Activated CD8-positive, alpha-beta memory T cell treated with anti-CD3 and anti-CD28 coated beads for 48 hours (primary cell): ENCODE results near the gene ABAT.
"Not testable (repeated sequence)": the region's sequence is repeated elsewhere in the genome, so short reads cannot be mapped to it uniquely, and the experiment has no call there.

Experiments
- DNase-seq, 3 experiments: peaks; one replicate each; pipeline ENCODE4 v3.0.0-alpha.2; 2020; ENCODE audit warnings: low read depth in 2 of 3, low spot score in 2 of 3

Gene ABAT

DNA sequence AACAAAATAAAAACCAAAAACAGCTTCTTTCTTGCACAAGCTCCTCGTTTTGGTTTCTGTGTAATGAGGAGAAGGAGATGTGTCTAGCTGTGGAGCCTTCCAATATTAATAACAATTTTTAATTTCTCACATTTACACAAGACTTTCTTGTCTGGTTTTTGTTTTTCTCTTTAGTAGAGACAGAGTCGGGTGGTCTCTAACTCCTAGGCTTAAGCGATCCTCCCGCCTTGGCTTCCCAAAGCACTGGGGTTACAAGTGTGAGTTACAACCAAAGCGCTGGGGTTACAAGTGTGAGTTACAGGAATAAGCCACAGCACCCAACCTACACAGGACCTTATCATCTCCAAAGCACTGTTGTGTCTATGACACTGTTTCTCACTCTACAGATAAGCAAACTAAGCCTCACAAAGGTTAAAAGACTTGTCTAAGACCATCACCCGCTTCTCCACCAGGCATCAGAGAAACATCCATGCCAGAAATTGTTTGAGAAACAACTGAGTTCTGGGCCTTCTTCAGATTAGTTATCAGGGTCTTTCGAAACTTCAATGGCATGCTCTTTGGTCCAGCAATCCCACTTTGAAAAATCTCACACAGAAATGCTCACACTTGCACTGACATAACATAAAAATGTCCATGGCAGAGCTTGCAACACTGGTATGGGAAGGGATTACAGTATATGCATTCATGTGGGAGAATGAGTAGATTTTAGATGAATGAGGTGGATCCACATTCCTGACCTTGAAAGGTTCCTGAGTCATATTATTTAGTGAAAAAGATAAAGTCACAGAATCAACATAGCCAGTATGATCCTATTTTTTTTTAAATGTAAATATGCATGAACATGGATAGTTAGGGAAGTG is 3.9 kb downstream of the ABAT start:
- DNase-seq, result no peak

DNA sequence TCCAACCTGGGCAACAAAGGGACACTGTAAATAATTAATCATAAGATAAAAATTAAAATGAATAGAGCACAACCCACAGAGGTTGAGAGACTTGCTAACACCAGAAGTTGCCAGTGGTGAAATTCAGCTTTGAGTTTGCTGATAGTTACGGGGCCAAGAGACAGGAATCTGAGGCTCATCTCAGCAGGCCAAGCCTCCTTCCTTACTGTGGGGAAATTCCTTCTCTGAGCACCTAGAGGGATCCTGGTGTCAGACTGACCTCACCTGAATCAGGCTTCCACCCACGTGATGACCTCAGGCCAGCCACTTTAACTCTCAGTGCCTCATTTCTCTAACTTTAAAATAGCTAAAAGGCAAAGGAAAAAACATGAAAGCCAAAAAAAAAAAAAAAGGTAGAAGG is 4.7 kb downstream of the ABAT start:
- no peak for DNase-seq

DNA sequence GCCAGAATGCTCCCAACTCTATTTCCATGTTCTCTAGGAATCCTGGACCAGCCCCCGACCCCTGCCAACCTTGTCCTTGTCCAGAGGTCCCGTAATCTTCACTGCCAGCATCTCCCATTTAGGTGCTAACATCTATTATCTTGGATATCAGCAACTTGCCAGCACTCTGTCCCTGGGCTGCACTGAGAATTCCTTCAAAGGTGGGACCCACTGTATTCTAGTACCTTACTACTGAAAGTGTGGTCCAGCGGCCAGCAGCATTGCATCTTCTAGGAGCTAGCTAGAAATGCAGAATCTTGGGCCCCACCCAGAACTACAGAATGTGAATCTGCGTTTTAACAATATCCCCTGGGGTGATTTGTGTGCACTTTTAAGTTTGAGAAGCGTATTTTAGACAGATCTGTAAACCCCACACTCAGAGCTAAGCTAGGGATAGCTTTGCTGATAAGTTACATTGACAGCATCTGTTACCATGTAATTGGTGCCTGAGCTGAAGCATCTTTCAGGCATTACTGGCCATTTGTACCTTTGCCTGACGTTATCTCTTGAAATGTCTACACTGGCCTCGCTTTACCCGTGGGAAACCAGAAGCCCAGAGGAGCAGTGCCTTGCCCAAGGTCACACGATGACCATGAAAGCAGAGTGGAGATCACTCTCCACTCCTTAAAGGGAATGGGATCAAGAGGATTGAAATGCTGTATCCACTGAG is 8.3 kb downstream of the ABAT start:
- DNase-seq, result no peak

DNA sequence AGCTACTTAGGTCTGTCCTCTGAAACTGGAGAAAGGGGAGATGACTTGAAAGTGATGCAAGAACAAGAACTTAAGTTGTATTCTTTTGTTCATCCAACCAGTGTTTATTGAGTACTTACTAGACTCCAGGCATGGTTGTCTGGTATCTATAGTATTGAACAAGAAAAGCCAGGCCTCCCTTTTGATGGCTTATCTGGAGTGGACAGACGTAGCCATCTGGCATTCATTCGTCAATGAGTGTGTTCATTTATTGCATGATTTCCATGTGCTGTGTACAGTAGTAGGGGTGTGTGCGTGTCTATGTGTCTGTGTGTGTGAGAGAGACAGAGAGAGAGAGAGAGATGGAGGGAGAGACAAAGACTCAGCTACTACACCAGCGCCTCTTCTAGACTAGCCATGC is 9.2 kb downstream of the ABAT start:
- no peak for DNase-seq

DNA sequence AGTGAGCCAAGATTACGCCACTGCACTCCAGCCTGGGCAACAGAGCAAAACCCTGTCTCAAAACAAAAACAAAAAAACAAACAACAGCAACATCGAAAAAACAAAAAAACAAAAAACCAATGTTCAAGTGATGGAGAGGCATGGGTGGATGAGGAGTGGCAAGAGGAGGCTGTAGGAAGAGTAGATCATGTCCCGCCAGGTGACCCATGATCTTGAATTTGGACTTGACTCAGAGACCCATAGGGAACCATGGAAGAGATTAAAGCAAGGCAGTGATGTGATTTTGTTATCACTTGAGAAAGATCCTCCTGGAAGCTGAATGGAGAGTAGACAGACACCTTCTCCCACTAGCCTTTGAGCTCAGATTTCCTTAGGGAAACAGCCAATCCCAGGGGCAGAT is 11.2 kb downstream of the ABAT start:
- no peak for DNase-seq

DNA sequence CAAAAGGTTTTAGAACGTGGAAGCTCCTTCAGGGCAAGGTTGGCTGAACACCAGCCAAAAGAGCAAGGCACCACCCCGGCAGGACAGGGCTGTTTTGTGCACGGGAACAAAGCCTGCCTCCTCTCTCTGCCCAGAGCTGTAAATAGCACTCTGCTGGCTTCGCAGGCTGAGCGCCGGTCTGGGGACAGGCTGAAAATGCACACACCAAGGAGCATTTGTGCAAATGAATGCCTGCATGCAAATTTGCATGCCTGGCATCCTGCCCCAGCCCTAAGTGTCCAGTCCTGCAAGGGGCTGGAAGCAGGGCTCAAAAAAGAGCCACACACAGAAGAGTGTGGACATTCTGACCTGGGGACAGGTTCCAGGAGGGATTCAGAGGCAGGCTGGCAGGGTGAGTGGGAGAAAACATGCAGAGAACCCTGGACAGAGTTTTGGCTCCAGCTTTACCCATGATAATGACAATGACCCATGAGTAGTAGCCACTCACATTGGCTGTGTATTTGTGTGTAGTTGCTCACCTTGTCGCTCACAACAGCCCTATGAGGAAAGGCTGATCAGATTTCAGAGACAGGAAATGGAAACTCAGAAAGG is 11.7 kb downstream of the ABAT start:
- DNase-seq, result no peak

DNA sequence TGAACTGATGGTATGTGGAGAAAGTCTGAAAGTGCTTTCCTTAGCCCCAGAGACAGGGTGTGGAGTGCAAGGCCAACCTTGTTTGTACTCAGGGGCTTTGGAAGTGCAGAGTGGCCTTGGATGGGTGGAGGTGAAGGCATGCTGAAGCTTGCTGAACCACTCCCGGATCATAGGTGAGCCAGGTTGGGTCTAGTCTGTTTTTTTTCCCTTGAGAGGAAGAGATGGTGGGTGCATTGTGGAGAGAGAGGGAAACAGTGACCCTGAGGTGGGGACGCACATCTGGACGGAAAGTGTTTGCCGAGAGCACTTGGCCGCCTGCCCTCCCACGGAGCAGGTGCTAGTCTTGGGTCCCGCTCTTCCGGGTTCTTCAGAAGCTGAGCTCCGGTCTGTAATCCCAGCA is 12.5 kb downstream of the ABAT start:
- DNase-seq, result no peak

DNA sequence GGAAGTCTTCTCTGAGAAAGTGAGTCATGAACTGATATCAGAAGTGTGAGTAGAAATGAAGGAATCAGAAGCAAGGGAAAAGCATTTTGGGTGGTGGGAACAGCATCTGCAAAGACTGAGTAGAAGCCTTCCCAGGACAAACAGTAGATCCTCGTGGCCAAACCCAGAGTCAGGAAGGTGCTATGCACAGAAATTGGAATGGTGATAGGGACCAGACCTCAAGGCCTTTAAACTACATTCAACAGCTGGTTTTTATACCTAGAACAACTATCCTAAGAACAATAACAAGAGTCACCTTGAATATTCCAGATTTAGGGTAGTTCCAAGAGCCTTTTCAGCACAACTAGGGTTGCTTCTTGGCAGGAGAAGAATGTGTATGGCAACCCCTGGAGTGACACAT is 15.3 kb downstream of the ABAT start:
- no peak for DNase-seq

DNA sequence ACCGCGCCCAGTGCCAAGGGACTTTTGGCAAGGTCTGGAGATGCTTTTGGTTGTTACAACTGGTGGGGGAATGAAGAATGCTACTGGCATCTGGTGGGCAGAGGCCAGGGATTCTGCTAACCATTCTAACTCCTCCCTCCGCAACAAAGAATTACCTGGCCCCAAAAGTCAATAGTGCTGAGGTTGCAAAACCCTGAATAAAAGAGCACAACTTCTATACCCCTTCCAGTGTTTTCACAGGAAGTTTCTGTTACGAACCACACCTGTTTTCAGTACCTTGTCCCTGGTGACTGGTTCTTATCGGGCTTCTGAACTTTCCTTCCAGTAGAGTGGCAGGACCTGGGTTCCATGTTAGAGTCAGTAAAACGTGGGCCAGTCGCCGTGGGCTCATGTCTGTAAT is 17.3 kb downstream of the ABAT start:
- DNase-seq, result no peak

DNA sequence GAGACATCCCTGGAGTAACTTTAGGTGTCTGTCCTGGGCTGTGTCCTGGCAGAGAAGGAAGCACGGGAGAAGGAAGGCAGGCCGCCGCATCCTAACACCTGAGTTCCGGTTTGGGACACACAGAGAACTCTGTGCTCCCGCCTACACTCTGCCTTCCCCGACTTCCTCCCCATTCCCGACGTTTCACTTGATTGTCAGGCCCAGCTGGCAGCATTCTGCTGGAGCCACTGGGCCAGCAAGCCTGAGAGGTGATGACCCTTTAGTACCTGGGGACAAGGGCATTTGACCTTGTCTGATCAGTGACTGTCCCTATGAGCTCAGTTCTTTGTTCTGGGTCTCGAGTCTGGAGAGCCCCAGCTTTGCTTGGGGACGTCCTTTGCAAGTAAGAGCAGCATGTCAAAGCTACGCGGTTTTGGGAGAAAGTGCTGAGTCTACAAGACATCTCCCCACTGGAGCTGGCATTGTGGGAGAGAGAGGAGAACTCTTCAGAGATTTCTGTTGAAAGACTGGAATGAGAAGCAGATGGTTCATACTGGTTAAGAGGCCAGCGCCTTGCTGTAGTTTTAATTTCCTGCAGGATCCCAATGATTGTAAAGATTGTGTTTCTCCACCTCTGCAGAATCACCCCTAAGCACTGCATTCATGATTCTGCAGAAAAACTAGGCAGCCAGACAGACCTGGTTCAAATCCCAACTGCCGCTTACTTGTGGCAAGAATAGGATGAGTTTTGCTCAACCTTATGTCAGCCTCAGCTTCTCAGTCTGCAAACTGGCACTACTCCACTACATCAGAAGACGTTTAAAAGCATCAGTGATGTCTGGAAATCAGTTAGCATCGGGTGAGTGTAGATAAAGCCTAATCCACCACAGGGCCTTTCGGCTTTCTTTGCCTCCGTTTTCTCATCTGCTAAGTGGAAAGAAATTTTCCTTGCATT is 20.6 kb downstream of the ABAT start:
- no peak for DNase-seq

DNA sequence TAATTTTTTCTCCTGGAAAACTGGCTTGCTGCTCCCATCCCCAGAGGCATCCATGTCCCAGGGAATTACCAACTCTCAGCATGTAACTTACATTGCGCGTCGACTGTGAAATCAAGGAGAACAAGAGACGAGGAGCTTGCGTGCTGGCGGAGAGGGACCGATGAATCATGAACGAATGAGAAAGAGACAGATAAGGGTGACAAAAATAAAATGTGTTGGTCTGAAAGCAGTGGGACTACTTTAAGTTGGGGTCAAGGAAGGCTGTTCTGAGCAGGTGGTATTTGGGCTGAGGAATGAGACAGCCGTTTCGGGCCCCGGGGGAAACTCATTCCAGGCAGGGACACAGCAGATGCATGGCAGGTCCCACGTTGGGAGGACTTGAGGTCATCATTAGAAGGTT is 22.5 kb downstream of the ABAT start:
- DNase-seq, result no peak

DNA sequence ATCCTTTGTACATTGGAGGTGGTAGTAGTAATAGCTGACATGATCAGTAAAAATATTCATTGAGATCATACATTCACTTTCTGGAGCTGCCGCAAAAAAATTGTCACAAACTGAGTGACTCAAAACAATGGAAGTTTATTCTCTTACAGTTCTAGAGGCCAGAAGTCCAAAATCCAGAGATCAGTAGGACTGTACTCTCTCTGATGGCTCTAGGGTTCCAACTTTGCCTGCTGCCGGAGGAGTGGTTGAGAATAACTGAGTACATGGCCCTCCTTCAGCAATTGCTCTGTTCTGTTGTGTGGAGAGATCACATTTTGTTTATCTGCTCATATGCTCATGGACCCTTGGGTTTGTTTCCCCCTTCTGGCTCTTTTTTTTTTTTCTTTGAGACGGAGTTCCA is 23.5 kb downstream of the ABAT start:
- DNase-seq, result no peak

DNA sequence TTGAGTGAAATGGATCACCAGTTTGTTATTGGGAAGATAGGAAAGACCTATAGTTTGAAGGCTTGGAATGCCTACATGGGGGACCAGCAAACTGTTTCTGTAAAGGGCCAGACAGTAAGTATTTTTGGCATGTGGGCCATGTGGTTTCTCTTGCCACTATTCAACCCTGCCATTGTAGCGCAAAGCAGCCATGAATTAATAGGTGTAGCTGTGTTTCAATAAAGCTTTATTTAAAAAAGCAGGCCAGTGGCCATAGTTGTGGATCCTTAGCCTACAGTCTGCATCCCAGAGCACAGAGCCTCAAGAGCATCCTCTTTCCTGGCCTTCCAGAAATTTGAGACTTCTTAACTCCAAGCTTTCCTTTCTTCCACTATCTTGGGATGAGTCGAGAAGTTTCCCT is 29.3 kb downstream of the ABAT start:
- no peak for DNase-seq

DNA sequence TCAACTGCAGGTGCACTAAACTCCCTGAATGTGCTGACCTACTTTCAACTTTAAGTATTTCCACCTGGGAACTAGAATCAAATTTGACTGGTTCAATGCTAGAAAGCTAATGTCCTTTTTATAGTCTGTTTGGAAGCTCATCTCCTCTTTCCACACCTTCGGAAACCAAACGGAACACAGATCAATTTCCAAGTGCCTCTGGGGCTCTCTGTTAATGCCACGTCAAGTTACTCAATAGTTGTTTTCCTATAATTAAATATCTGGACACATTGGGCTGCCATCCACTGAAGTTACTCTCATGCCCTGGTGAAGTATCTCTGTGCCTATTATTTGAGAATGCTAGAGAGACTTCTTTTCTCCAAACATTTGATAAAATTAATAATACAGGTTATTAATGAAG is 29.7 kb downstream of the ABAT start:
- DNase-seq, result no peak

DNA sequence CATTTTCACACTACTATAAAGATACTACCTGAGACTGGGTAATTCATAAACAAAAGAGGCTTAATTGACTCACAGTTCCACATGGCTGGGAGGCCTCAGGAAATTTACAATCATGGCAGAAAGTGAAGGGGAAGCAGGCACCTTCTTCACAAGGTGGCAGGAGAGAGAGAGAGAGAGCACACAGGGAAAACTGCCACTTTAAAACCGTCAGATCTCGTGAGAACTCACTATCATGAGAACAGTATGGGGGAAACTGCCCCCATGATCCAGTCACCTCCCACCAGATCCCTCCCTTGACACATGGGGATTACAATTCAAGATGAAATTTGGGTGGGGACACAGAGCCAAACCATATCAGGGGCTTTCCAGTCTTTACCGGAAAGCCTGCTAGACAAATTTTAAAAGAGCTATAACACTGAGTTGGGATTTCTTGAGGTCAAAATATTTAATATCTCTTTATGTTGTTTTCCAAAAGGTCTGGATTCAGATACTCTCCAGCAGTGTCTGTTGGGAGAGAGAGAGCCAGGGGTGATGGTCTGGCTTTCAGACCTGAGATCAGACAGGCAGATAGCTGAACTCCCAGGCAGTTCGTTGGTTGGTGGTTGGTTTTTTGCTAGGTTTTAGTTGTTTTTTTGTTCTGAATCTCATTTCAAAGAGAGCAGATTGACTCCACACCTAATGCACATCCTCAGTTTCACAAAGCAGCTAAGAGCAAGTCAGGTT is 30.8 kb downstream of the ABAT start:
- DNase-seq, result not testable (repeated sequence)

DNA sequence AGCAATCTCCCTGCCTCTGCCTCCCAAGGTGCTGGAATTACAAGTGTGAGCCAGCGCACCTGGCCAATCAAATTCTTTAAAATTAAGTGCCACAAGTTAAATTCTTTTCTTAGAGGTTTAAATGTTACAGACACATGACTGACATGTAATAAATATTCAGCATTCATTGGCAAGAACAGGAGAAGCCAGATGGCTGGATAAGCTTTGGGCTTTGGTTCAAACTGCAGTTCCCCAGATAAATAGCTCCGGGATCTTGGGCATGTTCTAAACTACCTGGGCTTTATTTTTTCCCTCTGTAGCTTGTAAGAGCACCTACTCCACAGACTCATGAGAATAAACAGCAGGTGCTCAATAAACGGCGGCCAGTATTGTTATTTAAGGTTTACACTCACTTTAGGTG is 34.1 kb downstream of the ABAT start:
- DNase-seq, result no peak

DNA sequence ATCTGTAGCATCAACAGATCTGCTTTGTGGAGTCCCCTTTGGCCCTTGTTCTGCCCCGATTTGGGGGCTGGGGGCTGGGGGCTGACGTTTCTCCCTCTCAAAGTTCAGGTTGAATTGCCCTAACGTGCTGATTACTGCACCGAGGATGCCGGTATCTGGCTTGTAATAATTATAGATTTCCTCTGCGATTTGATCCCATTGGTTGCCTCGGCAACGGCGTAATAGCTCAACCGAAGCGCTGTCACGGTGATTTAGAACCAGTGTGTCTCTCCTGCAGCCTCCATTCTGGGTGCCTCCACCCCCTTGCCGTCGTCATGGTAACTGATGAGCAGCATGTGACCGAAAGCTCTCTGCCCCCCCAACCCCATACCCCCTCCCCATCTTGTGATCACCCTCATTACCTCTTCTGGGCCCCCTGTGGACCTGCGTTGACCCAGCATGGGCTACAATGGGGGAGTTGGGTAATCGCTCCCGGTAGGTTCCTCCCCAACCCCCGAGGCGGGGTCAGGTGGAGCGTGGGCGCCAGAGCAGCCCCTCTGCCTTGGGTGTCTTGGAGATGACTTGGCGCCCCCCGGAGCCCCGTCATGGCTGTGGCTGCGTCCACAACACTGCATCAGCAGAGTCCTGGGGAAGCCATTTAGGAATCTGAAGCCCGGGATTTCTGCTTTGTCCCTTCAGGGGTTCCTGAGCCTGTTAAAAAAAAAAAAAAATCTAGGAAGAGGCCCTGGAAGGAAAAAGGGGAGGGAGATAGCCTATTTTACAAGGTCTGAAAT is 38.4 kb downstream of the ABAT start:
- no peak for DNase-seq

DNA sequence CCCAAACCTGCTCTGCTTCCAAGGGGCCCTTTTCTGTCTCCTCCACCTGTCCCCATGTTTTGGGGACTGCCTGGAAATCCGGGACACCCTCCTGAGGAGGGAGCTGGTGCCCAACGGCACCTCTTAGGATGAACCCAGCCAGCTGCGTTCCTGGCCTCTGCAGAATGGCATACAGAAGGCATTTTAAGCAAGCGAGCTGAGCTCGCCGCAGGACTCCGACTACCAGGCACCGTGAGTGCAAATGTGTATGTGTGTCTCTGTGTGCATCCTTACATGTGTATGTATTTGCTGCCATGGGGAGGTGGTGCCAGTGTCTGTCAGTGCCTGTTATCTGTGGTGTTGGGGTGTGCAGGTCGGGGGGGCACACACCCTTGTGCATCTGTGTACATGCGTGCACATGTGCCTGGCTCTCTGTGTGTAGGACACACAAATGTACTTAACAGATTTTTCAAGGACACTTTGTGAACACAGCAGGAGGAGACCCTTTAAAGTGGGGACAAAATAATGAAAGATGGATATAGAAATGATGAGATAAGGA is 39.3 kb downstream of the ABAT start:
- DNase-seq, result no peak

DNA sequence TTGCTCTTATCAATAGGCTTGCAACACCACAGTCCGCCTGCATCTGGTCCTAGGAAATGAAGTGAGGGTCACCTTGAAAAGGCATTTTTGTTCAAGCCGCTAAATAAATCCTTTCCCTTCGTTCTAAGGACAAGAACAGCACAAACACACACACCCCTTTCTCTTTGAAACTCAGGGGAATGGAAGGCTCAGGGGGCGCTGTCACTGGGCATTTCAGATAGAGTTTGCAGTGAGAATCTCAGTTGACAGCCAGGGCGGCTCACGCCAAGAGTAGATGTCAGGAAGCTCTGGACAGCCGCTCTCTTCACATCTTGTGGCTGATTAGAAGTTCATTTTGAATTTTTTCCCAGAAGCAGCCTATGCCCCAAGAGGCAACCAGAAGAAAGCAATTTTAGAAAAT is 39.8 kb downstream of the ABAT start:
- DNase-seq, result no peak

DNA sequence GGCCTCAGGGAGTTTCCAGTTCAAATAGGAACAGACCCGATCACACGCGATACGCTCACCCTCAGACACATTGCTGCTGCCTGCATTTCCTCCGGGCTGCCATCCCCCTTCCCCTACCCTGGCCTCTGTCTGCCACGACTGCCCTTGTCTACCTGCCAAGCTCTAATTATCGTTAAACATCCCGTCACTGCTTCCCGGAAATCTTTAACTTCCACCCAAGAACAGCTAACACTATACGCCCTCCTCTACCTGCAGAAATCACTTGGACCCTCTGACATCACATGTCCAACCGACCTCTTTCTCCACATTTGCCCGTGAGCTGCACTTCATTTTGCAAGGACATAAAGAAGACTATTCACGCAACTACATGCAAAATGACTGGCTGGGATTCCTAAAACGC is 40.4 kb downstream of the ABAT start:
- no peak for DNase-seq
